Measurements from ENCODE around the gene SBF2.

- TF ChIP-seq POLR2AphosphoS5 (IDR thresholded peaks at IDR 0.05) (peak in 2 of 3 donors; percentile 60 to 66), POLR2A (IDR thresholded peaks at IDR 0.05) (no peak)
These were observed 545.6 kb downstream of the SBF2 start for GRCh38 chr11:9748361-9748970.

Data from spleen (tissue), 3 donors.